ENCODE results near the gene OR5H14.
A peak's percentile ranks its signal among the peaks of the same experiment; 100 is the strongest.
"Not testable (repeated sequence)": the region's sequence is repeated elsewhere in the genome, so short reads cannot be mapped to it uniquely, and the experiment has no call there.

The OR5H14 gene

DNA sequence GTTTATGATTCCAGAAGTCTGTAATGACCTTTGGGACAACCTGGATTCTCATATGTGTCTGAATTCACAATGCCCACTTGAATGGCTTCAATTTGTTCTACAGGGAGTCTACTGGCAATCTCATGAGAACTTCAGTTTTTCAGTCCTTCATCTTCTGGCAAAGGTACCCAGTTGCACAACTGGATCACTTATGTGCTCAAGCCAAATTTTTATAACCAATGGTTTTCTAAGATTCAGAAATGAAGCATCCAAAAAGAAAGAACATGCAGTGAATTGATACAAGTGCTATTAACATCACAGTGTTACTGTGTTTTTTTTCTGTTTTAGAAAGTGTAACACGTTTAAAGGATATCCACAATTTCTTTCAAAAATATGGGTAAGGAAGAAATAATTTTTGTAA is at the start of gene OR5H14:
Gene OR5H14 (plus strand): TSS at position 301 of the 400 bp plus-strand sequence. CDS start 1,907 bp downstream, outside the sequence.
- DNase-seq: no peak

DNA sequence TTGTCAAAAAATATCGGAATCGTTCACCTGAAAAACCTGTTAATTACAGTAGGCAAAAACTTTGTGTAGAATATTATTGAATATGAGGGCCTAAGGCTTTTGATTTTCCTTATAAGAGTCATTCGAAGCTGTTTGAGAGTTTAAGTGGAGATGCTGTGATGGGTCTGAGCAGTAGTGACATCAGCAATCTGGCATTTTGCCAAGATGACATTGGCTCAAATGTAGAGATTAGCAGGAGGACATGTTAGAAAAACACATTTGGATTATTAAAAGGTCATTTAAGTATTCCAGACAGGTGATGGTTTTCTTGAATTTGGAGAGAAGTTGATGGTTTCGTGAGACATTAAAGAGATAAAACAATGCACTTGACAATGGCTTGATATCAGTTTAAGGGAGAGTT is 47.4 kb upstream of the OR5H14 start:
- no peak for DNase-seq

DNA sequence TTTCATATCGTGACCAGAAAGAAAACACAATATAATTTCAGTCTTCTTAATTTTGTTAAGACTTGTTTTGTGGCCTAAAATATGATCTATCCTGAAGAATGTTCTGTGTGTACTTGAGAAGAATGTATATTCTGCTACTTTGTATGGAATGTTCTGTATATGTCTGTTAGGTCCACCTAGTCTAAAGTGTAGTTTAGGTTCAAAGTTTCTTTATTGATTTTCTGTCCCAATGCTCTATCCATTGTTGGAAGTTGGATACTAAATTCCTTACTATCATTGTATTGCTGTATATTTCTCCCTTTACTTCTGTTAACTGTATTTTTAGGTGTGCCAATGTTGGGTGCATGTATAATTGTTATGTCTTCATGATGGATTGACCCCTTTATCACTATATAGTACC is 39.1 kb upstream of the OR5H14 start:
- DNase-seq: no peak

DNA sequence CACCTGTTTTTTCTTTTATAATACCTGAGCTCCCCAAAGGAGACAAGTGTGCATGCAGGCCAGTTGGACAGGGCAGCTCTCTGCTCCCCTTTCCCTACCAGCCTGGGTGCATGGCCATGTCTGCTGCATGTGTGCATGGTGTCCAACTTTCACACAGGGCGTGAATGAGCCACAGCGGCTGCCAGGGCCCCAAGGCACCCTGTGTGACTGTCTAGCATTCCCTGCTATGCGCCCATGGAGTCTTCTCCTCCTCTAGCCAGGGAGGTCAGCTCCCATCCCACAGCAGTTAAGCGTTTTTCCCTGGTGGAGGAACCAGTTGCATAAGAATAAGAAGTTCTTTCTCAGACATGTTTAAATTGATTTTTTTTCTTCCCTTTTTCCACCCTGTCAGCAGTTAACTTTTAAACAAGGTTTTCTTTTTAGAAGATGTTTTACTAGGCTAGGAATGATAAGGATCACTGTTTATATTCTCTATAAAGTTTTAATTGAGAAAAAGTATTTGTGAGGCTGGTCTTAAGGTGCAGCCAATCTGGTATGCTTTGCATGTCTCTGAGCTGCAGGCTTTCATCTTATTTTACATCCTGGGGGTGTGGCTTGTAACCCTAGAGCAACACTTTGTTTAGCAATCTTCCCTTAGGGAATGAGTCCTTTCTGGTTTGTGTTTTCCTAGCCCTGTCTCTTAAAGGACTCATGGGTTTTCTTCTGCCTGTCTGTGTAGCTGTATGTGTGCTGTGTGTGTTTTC is 37.3 kb upstream of the OR5H14 start:
- DNase-seq: no peak

DNA sequence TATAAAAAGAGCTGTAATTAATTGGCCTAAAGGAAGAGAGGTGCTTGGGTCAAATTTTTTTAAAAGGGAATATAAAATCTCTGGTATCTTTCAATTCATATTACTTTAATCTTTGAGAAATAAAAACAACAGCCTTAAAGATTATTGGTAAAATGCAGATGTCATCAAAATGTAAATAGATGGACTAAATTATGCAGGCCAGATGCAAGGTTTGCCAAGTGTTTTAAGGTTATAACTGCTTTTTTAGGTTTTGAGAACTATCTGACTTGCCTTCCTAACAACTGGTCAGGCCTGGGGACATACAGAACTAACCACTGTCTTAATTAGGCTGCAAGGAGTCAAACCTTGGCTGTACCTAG is 36.8 kb upstream of the OR5H14 start:
- DNase-seq: no peak

DNA sequence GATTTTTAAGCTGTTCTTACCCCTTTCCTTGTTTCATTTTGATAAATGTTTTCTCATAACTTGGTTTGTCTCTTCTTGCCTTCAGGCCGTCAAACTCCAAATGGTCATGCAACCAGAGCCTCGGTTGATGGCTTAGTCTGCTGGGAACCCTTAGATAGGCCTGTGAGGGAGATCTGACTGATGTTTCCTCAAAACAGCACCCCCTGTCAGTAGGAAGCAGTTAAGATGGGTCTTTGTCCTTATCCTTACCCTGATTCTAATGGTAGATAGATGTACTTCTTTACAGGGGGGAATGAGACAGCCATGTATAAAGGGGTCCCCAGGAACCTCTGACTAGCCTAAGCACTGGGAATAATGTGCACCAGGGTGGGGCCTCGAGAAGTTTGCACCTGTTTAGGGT is 33.0 kb upstream of the OR5H14 start:
- no peak for DNase-seq

DNA sequence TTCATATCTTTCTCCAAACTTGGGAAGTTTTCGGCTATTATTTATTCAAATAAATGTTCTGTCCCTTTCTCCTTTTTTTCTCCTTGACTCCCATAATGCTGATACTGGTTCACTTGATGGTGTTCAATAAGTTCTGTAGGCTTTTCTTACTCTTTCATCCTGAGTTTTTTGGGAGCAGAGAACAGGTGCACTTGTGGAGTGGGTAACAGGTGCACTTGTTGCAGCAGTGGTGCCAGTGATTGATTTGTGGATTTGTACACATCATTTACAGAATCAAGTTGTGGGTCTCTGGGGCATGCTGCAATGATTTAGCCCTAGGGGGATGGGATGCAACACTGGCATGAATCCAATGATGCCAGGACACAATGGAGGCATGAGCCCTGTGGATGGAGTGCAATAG is 31.6 kb upstream of the OR5H14 start:
- no peak for DNase-seq

DNA sequence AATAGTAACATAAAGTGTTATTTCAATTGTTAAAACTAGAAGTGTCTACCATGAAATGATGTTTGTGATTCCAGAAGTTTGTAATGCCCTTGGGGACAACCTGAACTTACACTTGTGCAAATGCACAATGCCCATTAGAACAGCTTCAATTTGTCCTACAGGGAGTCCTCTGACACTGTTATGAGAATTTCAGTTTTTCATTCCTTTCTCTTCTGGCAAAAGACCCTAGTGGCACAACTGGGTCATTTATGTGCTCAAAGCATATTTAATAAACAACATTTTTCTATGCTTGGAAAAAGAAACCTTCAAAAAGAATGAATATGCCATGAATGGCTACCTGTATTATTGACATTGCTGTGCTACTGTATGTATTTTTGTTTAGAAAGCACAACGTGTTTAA is 16.9 kb upstream of the OR5H14 start, which contains the start of gene OR5H1:
Gene OR5H1 (plus strand): TSS at position 301 of the 400 bp plus-strand sequence. CDS start 1,977 bp downstream, outside the sequence.
- DNase-seq: no peak

DNA sequence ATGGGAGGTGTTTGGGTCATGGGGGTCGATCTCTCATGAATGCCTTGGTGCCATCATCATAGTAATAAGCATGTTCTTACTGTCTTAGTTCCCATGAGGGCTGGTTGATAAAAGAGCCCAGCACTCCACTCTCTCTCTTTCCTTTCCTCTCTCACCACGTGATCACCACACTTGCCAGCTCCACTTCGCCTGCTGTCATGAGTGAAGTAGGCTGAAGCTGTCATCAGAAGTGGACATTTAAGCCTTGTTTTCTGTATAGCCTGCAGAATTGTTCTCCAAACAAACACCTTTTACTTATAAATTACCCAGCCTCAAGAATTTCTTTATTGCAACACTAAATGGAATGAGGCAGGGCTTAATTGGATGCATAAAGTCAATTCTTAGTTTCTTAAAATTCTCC is 10.6 kb upstream of the OR5H14 start:
- DNase-seq: no peak

DNA sequence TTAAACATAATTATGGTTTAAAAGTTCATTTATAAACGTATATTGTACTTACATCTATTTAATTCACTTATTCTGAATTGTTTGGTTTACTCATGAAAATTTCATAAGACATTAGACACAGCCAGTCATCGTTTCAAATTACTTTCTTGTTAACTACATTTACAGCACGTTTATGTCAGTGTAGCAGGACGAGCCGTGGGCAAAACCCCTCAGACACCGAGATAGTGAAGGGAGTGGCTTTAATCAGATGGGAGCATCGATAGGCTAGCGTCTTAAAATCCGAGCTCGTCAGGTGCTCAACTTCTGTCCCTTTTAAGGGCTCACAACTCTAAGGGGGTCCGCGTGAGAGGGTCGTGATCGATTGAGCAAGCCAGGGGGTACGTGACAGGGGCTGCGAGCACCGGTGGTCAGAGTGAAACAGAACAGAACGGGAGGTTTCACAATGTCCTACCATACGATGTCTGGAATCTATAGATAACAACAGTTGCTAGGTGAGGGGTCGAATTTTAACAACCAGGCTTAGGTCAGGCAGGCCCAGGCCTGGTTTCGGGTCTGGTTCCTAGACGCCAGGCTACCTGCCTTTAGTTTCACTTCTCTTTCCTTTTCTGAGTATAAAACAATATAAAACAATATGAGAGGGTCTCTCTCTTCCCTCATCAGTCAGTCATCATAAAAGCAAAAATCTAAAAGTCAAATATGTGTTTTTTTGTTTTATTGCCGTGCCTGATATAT is 9.3 kb upstream of the OR5H14 start:
- not testable (repeated sequence) for DNase-seq

DNA sequence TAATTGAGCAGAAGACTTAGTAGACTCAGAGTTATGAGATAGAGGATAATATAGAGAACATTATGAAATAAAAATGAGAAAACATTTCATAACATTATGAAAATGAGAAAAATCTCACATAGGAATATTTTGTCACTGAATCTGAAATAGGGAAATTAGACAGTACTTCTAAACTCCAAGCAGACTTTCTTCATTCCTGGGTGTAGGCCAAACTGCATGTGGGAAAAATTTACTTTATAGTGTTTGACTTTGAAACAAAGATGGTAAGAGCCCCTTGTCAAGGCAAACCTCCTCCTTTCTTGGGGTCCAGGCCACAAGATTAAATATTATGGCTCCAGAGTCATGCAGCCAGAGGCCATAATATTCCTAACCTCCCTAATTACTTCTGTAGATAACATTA is 6.7 kb upstream of the OR5H14 start:
- no peak for DNase-seq

DNA sequence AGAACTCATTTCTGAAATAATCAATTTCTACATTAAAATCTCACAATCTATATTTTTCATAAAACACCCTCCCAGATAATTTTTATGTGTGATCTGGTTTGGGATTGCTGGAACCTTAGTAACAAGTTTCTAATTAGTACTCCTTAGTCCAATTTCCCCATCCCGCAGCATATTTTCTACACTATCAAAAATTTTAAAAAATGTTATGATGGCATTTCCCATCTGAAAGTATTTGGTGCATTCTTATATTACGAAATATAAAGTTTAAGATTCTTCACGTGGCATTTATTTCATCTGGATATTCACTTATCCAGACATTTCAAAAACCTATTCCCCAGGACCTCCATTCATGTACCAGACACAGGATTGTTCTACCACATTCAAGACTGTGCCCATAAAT is 1.5 kb downstream of the OR5H14 start:
- no peak for DNase-seq

DNA sequence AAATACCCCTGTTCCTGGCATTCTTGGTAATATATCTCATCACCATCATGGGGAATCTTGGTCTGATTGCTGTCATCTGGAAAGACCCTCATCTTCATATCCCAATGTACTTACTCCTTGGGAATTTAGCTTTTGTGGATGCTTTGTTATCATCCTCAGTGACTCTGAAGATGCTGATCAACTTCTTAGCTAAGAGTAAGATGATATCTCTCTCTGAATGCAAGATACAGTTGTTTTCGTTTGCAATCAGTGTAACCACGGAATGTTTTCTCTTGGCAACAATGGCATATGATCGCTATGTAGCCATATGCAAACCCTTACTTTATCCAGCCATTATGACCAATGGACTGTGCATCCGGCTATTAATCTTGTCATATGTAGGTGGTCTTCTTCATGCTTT is 2.2 kb downstream of the OR5H14 start:
- not testable (repeated sequence) for DNase-seq

DNA sequence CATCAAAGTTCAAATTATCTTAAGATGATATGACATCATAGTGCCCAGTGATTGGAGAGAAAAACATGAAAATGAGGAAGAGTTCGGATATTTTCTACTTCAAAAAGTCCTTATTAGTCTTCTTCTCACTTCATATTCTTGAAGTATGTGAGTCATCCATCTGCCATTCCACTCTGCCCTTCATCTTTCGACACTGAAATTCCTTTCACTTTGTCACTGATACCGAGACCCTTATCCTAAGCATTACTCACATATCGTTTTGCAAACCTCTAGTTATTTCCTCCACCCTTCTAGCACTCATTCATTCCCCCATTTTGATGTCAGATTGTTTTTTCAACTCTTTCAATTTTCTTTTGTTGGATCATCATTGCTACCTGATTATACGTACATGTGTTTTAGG is 4.0 kb downstream of the OR5H14 start:
- DNase-seq: no peak

DNA sequence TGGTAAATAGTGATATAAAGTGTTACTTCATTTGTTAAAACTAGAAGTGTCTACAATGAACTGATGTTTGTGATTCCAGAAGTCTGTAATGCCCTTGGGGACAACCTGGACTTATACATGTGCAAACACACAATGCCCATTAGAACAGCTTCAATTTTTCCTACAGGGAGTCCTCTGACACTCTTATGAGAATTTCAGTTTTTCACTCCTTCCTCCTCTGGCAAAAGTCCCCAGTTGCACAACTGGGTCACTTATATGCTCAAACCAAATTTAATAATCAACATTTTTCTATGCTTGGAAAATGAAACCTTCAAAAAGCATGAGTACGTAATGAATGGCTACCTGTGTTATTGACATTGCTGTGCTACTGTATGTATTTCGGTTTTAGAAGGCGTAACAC is 19.1 kb downstream of the OR5H14 start, which contains the start of gene OR5H15:
Gene OR5H15 (plus strand): TSS at position 301 of the 400 bp plus-strand sequence. CDS start 2,004 bp downstream, outside the sequence.
- no peak for DNase-seq

DNA sequence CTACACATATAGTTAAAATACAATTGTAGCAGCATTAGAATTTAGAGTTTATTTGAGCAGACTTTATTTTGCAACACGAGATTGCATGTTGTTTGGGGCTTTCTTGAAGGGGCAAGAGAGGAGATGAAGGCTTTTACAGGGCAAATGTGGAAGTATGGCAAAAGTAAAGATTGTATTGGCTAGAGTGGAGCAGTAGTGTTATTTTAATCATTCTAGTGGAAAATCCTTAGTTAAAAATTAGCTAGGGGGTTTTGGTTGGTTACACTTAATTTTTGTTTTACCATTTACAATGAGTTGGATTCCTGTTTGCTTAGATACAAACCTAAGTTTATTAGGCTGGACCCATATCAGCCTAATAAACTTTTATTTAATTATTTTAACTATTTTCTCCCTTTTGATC is 23.8 kb downstream of the OR5H14 start:
- no peak for DNase-seq

DNA sequence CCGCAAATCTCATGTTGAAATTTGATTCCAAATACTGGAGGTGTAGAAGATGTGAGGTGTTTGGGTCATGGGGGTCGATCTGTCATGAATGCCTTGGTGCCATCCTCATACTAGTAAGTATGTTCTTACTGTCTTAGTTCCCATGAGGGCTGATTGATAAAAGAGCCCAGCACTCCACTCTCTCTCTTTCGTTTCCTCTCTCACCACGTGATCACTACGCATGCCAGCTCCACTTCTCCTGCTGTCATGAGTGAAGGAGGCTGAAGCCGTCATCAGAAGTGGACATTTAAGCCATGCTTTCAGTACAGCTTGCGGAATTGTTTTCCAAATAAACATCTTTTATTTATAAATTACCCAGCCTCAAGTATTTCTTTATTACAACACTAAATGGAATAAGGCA is 25.3 kb downstream of the OR5H14 start:
- DNase-seq: no peak

DNA sequence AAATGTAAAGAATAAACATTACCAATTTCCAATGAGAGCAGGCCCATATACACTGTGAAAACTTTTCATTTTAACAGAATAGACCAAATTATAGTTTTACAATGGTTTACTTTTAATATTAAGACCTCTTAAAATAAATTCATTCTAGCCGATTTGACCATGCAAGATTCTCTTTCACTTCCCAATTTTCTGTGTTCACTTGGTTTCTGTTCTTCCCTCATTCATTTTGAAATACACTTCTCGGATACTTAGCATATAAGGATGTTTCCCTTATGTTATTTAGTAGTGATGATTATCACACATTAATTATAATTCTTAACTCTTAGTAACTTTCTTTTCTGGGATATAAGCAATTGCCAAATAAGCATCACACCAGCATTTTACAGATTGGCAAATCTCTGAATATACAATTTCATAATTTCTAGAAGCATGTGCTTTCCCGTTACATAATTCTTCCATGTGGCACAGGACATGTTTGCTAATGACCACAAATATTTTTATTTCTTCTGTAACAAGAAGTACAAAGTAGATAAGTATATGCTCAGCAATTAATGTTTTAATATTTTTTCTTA is 33.1 kb downstream of the OR5H14 start:
- DNase-seq: no peak

DNA sequence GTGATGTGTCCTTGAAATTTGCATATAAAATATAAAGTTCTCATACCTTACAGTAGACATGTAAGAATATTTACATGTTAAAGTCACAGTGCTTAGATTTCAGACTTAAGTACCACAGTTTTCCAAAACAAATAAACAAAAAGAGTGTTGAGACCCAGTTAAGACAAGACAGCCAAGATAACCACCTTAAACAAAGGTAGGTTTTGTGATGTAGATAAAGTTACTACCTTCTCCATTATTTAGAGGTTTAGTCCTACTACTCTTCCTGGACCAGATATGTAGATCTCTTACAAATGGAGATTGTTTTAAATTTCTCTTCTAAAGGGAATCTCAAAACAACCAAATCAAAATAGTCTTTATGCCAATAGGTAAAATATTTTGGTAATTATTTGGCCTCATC is 34.9 kb downstream of the OR5H14 start:
- DNase-seq: no peak

DNA sequence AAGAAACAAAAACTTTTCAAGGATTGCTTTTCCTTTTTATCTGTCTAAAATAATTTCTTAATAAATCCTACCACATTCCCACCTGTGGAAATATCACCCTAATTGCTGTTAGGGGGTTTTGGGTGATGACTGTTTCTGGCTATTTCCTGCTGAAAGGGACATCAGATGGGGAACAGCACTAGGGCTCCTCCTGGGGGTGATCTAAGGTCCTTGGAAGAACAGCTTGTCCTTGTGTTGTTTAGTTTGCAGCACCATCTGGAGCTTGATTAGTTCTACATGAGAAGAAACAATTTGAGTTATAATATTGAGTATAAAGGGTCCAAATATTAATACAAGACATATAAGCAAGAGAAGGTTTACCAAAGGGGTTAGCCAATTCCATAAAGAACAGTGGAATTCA is 37.9 kb downstream of the OR5H14 start:
- no peak for DNase-seq

DNA sequence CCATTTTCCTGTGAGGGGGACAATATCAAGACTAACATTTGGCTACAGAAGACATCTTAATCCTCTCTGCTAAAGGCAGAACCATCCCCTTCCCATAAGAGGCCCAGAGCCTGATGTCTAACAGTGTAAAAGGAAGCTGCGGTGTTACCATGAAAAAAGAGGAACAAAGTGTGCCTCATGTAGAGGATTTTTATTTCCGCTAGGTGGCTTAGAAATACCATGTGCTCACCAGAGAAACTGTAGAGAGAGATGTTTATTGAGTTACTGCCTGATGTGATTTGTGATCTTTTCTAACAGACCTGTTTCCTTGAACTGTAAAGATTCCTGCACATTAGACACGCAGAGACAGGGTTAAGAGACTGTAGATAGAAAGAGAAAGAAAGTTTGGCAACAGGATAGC is 41.3 kb downstream of the OR5H14 start:
- peak; percentile 2 to 38 for DNase-seq

DNA sequence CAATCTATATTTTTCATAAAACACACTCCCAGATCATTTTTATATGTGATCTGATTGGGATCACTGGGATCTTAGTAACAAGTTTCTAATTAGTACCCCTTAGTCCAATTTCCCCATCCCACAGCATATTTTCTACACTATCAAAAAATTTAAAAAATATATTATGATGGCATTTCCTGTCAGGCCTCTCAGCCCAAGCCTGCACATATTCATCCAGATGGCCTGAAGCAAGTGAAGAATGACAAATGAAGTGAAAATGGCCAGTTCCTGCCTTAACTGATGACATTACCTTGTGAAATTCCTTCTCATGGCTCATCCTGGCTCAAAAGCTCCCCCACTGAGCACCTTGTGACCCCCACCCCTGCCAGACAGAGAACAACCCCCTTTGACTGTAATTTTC is 43.6 kb downstream of the OR5H14 start:
- not testable (repeated sequence) for DNase-seq

DNA sequence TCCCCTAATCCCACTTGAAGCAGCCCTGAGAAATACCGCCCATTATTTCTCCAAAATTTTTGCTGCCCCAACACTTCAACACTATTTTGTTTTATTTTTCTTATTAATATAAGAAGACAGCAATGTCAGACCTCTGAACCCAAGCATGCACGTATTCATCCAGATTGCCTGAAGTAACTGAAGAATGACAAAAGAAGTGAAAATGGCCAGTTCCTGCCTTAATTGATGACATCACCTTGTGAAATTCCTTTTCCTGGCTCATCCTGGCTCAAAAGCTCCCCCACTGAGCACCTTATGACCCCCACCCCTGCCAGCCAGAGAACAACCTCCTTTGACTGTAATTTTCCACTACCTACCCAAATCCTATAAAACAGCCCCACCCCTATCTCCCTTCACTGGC is 49.0 kb downstream of the OR5H14 start:
- not testable (repeated sequence) for DNase-seq

DNA sequence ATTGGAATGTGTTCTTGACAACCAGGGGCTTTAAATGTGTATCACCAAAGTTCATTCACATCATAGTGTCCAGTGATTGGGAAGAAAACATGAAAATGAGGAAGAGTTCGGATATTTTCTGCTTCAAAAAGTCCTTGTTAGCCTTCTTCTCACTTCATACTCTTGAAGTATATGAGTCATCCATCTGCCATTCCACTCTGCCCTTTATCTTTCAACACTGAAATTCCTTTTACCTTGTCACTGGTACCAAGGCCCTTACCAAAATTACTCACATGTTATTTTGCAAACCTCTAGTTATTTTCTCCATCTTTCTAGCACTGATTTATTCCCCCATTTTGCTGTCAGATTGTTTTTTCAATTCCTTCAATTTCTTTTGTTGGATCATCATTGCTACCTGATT is 51.7 kb downstream of the OR5H14 start:
- no peak for DNase-seq
